A549 (cell line): ENCODE measurements around the gene C8B. TPM values are rescaled to one million over a fixed set of nuclear protein-coding genes. Genes with fewer than 3 reads are reported as not detected.

Source experiments
- ATAC-seq, 2 experiments: fragments of 200-7000 bp in 1 of 2; fragments of >200 bp in 1 of 2; cut with Nextera tagmentation in 1 of 2; cut with Tn5 transposase in 1 of 2; 3 replicates each; pipeline versions ENCODE4 v1.8.0 to v1.9.1; 2018 to 2020; ENCODE audit warnings: mild to moderate bottlenecking in 1 of 2, moderate library complexity in 1 of 2
- CTCF ChIA-PET: fragments of 300-600 bp; sonication (Branson Sonifier 250); formaldehyde crosslinking; extraction: SDS; loops from one replicate; lab custom pipeline; 2021; ENCODE audit warnings: antibody characterized with exemption, inconsistent platforms; lab: Yijun Ruan, JAX
- POLR2A ChIA-PET: fragments of 350-600 bp; formaldehyde crosslinking; extraction: SDS; loops from one replicate; lab custom pipeline; 2021; ENCODE audit warnings: antibody characterized with exemption, inconsistent platforms; lab: Yijun Ruan, JAX
- DNase-seq, 2 experiments: peaks; one replicate each; pipeline versions ENCODE4 v3.0.0 to v3.0.0-alpha.2; 2011 to 2016; ENCODE audit warnings: low read depth in 1 of 2, low spot score in 1 of 2
- FAIRE-seq: peaks from 2 replicates; lab custom pipeline; 2011; peaks lifted over from hg19 to GRCh38; lab: Jason Lieb, UNC
- H3K27ac ChIP-seq, 2 experiments: fragments of >200 bp; sonication (Bioruptor Twin); formaldehyde crosslinking; 3 replicates each; pipeline ENCODE4 v1.5.1; 2016 to 2017
- H3K4me1 ChIP-seq: fragments of >200 bp; sonication (Bioruptor Twin); formaldehyde crosslinking; 3 replicates; pipeline ENCODE4 v1.6.1; 2016
- H3K4me2 ChIP-seq: fragments of >200 bp; sonication (Bioruptor Twin); formaldehyde crosslinking; 3 replicates; pipeline ENCODE4 v1.6.1; 2016
- H3K4me3 ChIP-seq: fragments of >200 bp; sonication (Bioruptor Twin); formaldehyde crosslinking; 3 replicates; pipeline ENCODE4 v1.5.1; 2016
- H3K9me3 ChIP-seq: fragments of >200 bp; sonication (Bioruptor Twin); formaldehyde crosslinking; 3 replicates; pipeline ENCODE4 v1.6.1; 2016
- BHLHE40 ChIP-seq: IDR thresholded peaks from 2 replicates; pipeline ENCODE4 v1.6.1; 2012; ENCODE audit warnings: low read depth, low read length, inconsistent platforms
- CBX2 ChIP-seq: fragments of 200-600 bp; sonication (generic); IDR thresholded peaks from 2 replicates; pipeline ENCODE4 v1.6.1; 2016; ENCODE audit warnings: low read depth, mild to moderate bottlenecking, borderline replicate concordance
- CHD4 ChIP-seq: fragments of 200-600 bp; sonication (generic); IDR thresholded peaks from 2 replicates; pipeline ENCODE4 v1.6.1; 2016; ENCODE audit warnings: antibody characterized with exemption, mild to moderate bottlenecking, borderline replicate concordance
- EHF ChIP-seq: fragments of 250-450 bp; sonication (Bioruptor Pico); IDR thresholded peaks from 2 replicates; pipeline ENCODE4 v1.5.0; 2020; ENCODE audit warnings: mild to moderate bottlenecking
- FOSB ChIP-seq: fragments of 250-450 bp; sonication (Bioruptor Pico); IDR thresholded peaks from 2 replicates; pipeline ENCODE4 v1.5.0; 2020; ENCODE audit warnings: mild to moderate bottlenecking, moderate library complexity
- FOSL2 ChIP-seq, 2 experiments: fragments of 450-650 bp in 1 of 2; fragments of >200 bp in 1 of 2; sonication (Bioruptor Twin) in 1 of 2; formaldehyde crosslinking; IDR thresholded peaks; 2 replicates each; pipeline versions ENCODE4 v1.5.0 to v1.6.1; 2016 to 2020; ENCODE audit warnings: mild to moderate bottlenecking in 1 of 2, moderate library complexity in 1 of 2
- HES2 ChIP-seq: fragments of >200 bp; sonication (Bioruptor Twin); formaldehyde crosslinking; IDR thresholded peaks from 2 replicates; pipeline ENCODE4 v1.6.1; 2016
- HEYL ChIP-seq: fragments of 250-450 bp; sonication (Bioruptor Pico); IDR thresholded peaks from 2 replicates; pipeline ENCODE4 v1.8.0; 2021; ENCODE audit warnings: mild to moderate bottlenecking, moderate library complexity
- HOXB5 ChIP-seq: fragments of 250-450 bp; sonication (Bioruptor Pico); IDR thresholded peaks from 2 replicates; pipeline ENCODE4 v1.5.0; 2020; ENCODE audit warnings: mild to moderate bottlenecking, moderate library complexity
- JUN ChIP-seq, 2 experiments: fragments of >200 bp; sonication (Bioruptor Twin); formaldehyde crosslinking; IDR thresholded peaks; 2 replicates in 1 of 2; 3 replicates in 1 of 2; pipeline ENCODE4 v1.6.1; 2016 to 2017
- KDM5A ChIP-seq: fragments of 200-600 bp; sonication (generic); IDR thresholded peaks from 2 replicates; pipeline ENCODE4 v1.6.1; 2016; ENCODE audit warnings: antibody characterized with exemption, mild to moderate bottlenecking
- NR3C1 ChIP-seq: fragments of >200 bp; sonication (Bioruptor Twin); formaldehyde crosslinking; IDR thresholded peaks from 3 replicates; pipeline ENCODE4 v1.6.1; 2017
- PHF8 ChIP-seq: fragments of 200-600 bp; sonication (generic); IDR thresholded peaks from 2 replicates; pipeline ENCODE4 v1.6.1; 2016; ENCODE audit warnings: low read depth, mild to moderate bottlenecking, antibody characterized with exemption, moderate library complexity, borderline replicate concordance
- POLR2A ChIP-seq: IDR thresholded peaks from 2 replicates; pipeline ENCODE4 v1.6.1; 2012; ENCODE audit warnings: mild to moderate bottlenecking, low read length
- POLR2AphosphoS2 ChIP-seq: conservative IDR thresholded peaks from 2 replicates; pipeline ENCODE4 v1.6.1; 2012; ENCODE audit warnings: low read length, improper control_type of control experiment, inconsistent platforms
- RAD21 ChIP-seq, 2 experiments: fragments of >200 bp in 1 of 2; sonication (Bioruptor Twin) in 1 of 2; formaldehyde crosslinking in 1 of 2; IDR thresholded peaks in 1 of 2; conservative IDR thresholded peaks in 1 of 2; 2 replicates in 1 of 2; 3 replicates in 1 of 2; pipeline ENCODE4 v1.6.1; 2012 to 2018; ENCODE audit warnings: inconsistent platforms in 1 of 2
- RCOR1 ChIP-seq: fragments of 150-350 bp; IDR thresholded peaks from 2 replicates; pipeline ENCODE4 v1.6.1; 2014; ENCODE audit warnings: antibody characterized with exemption, low read length, low read depth
- RNF2 ChIP-seq: fragments of 200-600 bp; sonication (generic); IDR thresholded peaks from 2 replicates; pipeline ENCODE4 v1.6.1; 2016; ENCODE audit warnings: low read depth, mild to moderate bottlenecking, antibody characterized with exemption, moderate library complexity, borderline replicate concordance
- TFCP2L1 ChIP-seq: fragments of 250-450 bp; sonication (Bioruptor Pico); IDR thresholded peaks from 2 replicates; pipeline ENCODE4 v1.5.0; 2021; ENCODE audit warnings: mild to moderate bottlenecking
- TP53 ChIP-seq: fragments of 250-450 bp; sonication (Bioruptor Pico); IDR thresholded peaks from 2 replicates; pipeline ENCODE4 v1.5.0; 2021; ENCODE audit warnings: mild to moderate bottlenecking, moderate library complexity
- USF2 ChIP-seq: fragments of 450-650 bp; IDR thresholded peaks from 2 replicates; pipeline ENCODE4 v1.6.1; 2014; ENCODE audit warnings: antibody characterized with exemption
- ZNF302 ChIP-seq: fragments of 250-450 bp; sonication (Bioruptor Pico); IDR thresholded peaks from 2 replicates; pipeline ENCODE4 v1.9.0; 2021; ENCODE audit warnings: inconsistent platforms, mild to moderate bottlenecking, moderate library complexity
- ZSCAN20 ChIP-seq: fragments of 250-450 bp; sonication (Bioruptor Pico); IDR thresholded peaks from 2 replicates; pipeline ENCODE4 v1.8.0; 2022; ENCODE audit warnings: mild to moderate bottlenecking, moderate library complexity
- WGBS: methylation state at CpG from one replicate; pipeline ENCODE4 v1.1.6; 2017; ENCODE audit errors: missing lambda C conversion rate; 5-methylcytosine and 5-hydroxymethylcytosine counted together
- polyA plus RNA-seq, 4 experiments: library from polyadenylated mRNA; depleted of rRNA in 3 of 4; stranded (reverse); fragments of >200 nt; fragmentation: RNase III in 1 of 4; extraction: RNeasy Plus Mini Kit Qiagen cat#74134 plus additional on column Dnase treatment in 1 of 4; gene quantifications; 2 replicates in 3 of 4; 3 replicates in 1 of 4; pipeline ENCODE4 v1.2.3, GENCODE V29; 2011 to 2017
- TF ChIP-seq, protein P1 (sequence below): IDR thresholded peaks from 2 replicates; pipeline ENCODE4 v1.6.1; 2012
- TF ChIP-seq, protein P2 (sequence below): fragments of >200 bp; sonication (Bioruptor Twin); formaldehyde crosslinking; IDR thresholded peaks from 3 replicates; pipeline ENCODE4 v1.6.1; 2016
- TF ChIP-seq, protein P3 (sequence below): fragments of 150-350 bp; IDR thresholded peaks from 2 replicates; pipeline ENCODE4 v1.6.1; 2014; ENCODE audit warnings: low read depth, mild to moderate bottlenecking, low read length
- TF ChIP-seq, protein P4 (sequence below): fragments of 250-450 bp; sonication (Bioruptor Pico); IDR thresholded peaks from 2 replicates; pipeline ENCODE4 v1.5.0; 2021; ENCODE audit warnings: mild to moderate bottlenecking, moderate library complexity, borderline replicate concordance

Gene C8B
- polyA plus RNA-seq, 2 of the 4 experiments (the other 2 are of a cell fraction): not detected

- ATAC-seq (no peak), DNase-seq (no peak), FAIRE-seq (no peak)
- H3K27ac ChIP-seq: no peak overlapping the region
- H3K4me3 ChIP-seq: no peak overlapping the region
- TF ChIP-seq PHF8 (no peak), HOXB5 (CRISPR knock-in tag) (no peak), FOSB (CRISPR knock-in tag) (no peak), POLR2A (no peak), NR3C1 (no peak), KDM5A (no peak), CHD4 (no peak), CBX2 (no peak), TP53 (no peak), HEYL (CRISPR knock-in tag) (no peak), ZSCAN20 (CRISPR knock-in tag) (no peak), BHLHE40 (no peak), RAD21 (conservative IDR thresholded peaks at IDR 0.05 in 1 of 2, IDR thresholded peaks at IDR 0.05 in 1 of 2) (no peak), EHF (CRISPR knock-in tag) (no peak), USF2 (no peak), RCOR1 (no peak)
- TF ChIP-seq, protein P1, sequence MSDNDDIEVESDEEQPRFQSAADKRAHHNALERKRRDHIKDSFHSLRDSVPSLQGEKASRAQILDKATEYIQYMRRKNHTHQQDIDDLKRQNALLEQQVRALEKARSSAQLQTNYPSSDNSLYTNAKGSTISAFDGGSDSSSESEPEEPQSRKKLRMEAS: no peak
- TF ChIP-seq, protein P2, sequence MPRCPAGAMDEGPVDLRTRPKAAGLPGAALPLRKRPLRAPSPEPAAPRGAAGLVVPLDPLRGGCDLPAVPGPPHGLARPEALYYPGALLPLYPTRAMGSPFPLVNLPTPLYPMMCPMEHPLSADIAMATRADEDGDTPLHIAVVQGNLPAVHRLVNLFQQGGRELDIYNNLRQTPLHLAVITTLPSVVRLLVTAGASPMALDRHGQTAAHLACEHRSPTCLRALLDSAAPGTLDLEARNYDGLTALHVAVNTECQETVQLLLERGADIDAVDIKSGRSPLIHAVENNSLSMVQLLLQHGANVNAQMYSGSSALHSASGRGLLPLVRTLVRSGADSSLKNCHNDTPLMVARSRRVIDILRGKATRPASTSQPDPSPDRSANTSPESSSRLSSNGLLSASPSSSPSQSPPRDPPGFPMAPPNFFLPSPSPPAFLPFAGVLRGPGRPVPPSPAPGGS: no peak
- no peaks in the 10 kb centered on the region for H3K9me3 ChIP-seq
- H3K4me1 ChIP-seq: no peaks in the 10 kb centered on the region
- POLR2A ChIA-PET: no interaction called here
- H3K4me2 ChIP-seq: no peak overlapping the region
- CTCF ChIA-PET: no interaction called here
- 9% methylated on average over 1 of the region's 1 CpG for WGBS
Observed at GRCh38 chr1:56921479-56921878, 44.3 kb downstream of the C8B start.

DNA sequence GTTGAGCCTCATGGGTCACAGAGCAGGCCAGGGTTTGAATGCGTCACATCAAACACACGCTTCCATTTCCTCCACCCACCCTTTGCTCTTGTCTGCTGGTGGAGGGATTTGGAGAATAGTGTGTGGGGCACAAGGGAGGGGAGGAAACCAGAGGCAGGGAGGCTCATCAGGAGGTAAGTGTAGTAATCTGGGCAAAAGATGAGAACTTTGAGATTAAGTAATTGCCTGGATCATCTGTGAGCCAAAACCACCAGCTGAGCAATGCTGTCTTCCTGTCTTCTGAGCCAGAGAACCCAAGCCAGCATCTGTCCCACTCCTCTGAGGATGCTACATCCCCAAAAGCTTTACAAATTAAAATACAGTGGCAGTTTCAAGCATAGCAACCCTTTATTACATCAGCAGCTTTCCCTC is 45.2 kb downstream of the C8B start:
- H3K9me3 ChIP-seq: no peaks in the 10 kb centered on the region
- no peak for ATAC-seq
- FAIRE-seq: no peak
- no peak overlapping the region for H3K4me2 ChIP-seq
- ChIA-PET CTCF (no interaction called here), POLR2A (no interaction called here)
- H3K27ac ChIP-seq: no peak overlapping the region
- DNase-seq: no peak
- WGBS: 50% methylated on average over 2 of the region's 2 CpGs
- H3K4me3 ChIP-seq: no peak overlapping the region
- H3K4me1 ChIP-seq: no peaks in the 10 kb centered on the region
- TF ChIP-seq TFCP2L1 (no peak), CBX2 (no peak), HEYL (CRISPR knock-in tag) (no peak), JUN (IDR thresholded peaks at IDR 0.05) (no peak), FOSL2 (IDR thresholded peaks at IDR 0.05) (no peak), FOSL2 (CRISPR knock-in tag; IDR thresholded peaks at IDR 0.05) (no peak), POLR2AphosphoS2 (no peak), TP53 (no peak)
- TF ChIP-seq, protein P1: no peak
- TF ChIP-seq, protein P3, sequence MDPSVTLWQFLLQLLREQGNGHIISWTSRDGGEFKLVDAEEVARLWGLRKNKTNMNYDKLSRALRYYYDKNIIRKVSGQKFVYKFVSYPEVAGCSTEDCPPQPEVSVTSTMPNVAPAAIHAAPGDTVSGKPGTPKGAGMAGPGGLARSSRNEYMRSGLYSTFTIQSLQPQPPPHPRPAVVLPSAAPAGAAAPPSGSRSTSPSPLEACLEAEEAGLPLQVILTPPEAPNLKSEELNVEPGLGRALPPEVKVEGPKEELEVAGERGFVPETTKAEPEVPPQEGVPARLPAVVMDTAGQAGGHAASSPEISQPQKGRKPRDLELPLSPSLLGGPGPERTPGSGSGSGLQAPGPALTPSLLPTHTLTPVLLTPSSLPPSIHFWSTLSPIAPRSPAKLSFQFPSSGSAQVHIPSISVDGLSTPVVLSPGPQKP: no peak

GRCh38 chr1:56917356-56917755 is 48.5 kb downstream of the C8B start:
- CTCF ChIA-PET: no interaction called here
- no peak for ATAC-seq
- TF ChIP-seq, protein P4, sequence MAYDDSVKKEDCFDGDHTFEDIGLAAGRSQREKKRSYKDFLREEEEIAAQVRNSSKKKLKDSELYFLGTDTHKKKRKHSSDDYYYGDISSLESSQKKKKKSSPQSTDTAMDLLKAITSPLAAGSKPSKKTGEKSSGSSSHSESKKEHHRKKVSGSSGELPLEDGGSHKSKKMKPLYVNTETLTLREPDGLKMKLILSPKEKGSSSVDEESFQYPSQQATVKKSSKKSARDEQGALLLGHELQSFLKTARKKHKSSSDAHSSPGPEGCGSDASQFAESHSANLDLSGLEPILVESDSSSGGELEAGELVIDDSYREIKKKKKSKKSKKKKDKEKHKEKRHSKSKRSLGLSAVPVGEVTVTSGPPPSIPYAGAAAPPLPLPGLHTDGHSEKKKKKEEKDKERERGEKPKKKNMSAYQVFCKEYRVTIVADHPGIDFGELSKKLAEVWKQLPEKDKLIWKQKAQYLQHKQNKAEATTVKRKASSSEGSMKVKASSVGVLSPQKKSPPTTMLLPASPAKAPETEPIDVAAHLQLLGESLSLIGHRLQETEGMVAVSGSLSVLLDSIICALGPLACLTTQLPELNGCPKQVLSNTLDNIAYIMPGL: no peak
- TF ChIP-seq RNF2 (no peak), ZNF302 (no peak), TFCP2L1 (no peak), USF2 (no peak), HES2 (no peak), POLR2A (no peak)
- TF ChIP-seq, all 56 proteins: peak for 0
- no peak overlapping the region for H3K4me2 ChIP-seq
- 31% methylated on average over 4 of the region's 5 CpGs for WGBS
- no peak overlapping the region for H3K27ac ChIP-seq
- POLR2A ChIA-PET: no interaction called here
- no peak overlapping the region for H3K4me3 ChIP-seq
- FAIRE-seq (no peak), DNase-seq (no peak)
- H3K4me1 ChIP-seq: no peaks in the 10 kb centered on the region
- H3K9me3 ChIP-seq: no peaks in the 10 kb centered on the region
